Erythroblast (primary cell): ENCODE data around the gene PIEZO2.

Experiments used
- DNase-seq, 2 experiments: peaks; one replicate each; lab custom pipeline; 2025; lab: John Stamatoyannopoulos, UW
- GATA1 ChIP-seq: IDR thresholded peaks from 2 replicates; pipeline ENCODE4 v1.6.1; 2011; ENCODE audit warnings: low read depth, mild to moderate bottlenecking, control low read depth, low read length, moderate library complexity
- POLR2A ChIP-seq: IDR thresholded peaks from 2 replicates; pipeline ENCODE4 v1.6.1; 2011; ENCODE audit warnings: mild to moderate bottlenecking, low read length

Gene PIEZO2

DNA sequence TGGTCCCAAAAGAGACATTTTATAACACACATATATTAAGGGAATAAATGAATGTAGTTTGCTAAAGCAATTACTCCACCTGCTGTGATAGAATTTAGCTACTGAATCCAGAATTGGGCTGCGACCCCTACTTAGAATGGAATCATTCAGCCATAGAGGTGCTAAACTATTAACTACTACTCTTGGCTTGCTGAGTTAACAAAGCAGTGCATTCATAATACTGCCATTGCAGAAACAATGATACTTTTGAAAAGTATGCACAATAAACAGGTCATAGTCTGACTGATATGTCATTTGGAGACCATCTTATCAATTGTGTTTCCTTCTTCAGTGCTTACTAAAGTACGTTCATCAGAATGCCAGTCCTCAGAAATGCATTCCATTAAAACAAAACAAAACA is 273.6 kb downstream of the PIEZO2 start:
- no peak for DNase-seq
- TF ChIP-seq POLR2A (no peak), GATA1 (no peak)

DNA sequence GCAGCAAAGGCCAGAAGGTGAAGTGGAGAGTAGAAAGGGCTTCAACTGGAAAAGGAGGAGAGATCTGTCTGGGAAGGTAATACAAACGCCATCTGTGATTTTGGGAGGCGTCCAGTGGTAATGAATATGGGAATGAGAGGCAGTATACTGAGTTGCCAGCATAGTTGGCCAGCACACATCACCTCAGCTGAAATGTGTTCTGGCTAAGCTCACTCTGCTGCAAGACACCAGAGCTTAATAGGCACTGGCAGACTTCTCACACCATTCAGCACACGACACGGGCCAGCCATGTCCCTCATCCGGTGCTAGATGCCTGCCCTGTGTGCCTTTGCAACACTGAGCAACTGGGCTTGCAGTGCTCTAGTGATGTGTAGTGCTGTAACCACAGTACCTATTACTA is 277.1 kb downstream of the PIEZO2 start:
- DNase-seq: no peak
- TF ChIP-seq GATA1: no peak
- TF ChIP-seq POLR2A: no peak

GRCh38 chr18:10864722-10865121 is 284.6 kb downstream of the PIEZO2 start:
- DNase-seq: no peak
- TF ChIP-seq POLR2A: no peak
- no peak for TF ChIP-seq GATA1

DNA sequence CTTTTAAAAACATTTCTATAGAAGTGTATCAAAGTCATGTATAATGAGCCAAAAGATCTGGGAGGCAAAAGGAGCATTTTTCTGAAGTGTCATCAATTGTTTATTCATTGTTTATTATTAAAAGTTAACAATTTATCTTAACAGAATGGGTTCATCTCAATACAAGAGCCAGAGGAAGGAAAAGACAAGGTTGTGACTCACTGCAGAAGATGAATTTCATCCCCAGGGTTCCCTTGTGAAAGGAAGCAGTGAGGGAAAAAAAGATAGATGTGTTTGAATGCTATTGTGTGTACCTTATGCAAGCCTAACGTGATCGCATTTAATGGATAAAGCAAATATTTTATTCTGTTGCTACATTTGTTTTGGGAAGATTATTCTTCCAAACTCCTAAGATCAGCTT is 286.3 kb downstream of the PIEZO2 start:
- DNase-seq: no peak
- TF ChIP-seq GATA1: no peak
- no peak for TF ChIP-seq POLR2A

DNA sequence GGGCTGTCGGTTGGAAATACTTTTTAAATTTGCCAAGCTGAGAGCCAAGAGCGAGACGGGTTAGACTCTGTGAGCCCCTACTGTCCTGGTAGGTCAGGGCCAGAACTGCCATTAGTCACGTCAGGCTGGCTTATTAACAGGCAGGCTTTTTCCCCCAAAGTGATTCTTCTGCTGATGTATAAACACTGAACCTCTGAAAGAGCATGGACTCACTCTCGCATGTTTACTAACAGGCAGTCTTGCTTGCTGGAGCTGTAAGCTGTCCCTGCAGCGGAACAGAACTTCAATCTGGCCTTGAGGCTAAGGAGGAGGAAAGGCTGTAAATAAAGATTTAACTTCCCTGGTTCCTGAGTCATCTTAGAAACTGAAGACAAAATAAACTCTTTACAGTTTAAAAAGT is 288.4 kb downstream of the PIEZO2 start:
- TF ChIP-seq POLR2A: no peak
- TF ChIP-seq GATA1: no peak
- no peak for DNase-seq

DNA sequence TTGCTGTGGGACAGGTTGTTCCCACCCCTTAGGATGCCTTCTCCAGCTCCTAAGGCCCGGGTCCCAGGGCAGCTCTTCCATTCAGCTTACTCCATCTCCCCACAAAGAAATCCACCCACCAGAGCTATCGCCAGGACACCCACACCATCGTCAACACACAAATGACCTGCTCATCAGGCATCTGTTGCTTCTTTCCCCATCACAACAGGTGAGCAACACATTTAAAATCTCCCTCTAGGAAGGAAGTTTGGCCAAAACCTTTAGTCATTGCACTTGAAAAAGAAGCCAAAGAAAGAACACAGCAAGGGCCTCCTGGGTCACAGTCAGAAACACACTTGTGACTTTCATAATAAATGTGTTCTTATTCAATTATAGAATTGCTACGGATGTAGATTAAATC is 289.0 kb downstream of the PIEZO2 start:
- no peak for DNase-seq
- TF ChIP-seq GATA1 (no peak), POLR2A (no peak)

- no peak for DNase-seq
- TF ChIP-seq GATA1 (no peak), POLR2A (no peak)
Measured at GRCh38 chr18:10858477-10858876, 290.9 kb downstream of the PIEZO2 start.

DNA sequence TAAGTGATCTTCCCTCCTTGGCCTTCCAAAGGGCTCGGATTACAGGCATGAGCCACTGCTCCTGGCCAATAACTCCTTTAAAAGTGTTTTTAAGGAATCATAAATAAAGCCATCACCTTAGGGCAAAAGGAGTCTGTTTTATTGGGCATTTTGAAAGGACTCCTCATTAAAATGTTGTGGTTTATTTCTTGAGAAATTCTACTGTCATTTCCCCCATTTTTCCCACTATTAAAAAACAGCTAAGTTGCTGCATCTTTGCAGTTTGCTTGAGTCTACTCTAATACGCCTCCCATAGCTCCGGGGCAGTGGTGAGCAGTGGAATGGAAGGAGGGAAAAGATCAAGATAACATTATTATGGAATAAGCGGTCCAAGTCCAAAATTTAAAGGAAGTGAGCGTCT is 293.2 kb downstream of the PIEZO2 start:
- TF ChIP-seq GATA1 (no peak), POLR2A (no peak)
- no peak for DNase-seq

DNA sequence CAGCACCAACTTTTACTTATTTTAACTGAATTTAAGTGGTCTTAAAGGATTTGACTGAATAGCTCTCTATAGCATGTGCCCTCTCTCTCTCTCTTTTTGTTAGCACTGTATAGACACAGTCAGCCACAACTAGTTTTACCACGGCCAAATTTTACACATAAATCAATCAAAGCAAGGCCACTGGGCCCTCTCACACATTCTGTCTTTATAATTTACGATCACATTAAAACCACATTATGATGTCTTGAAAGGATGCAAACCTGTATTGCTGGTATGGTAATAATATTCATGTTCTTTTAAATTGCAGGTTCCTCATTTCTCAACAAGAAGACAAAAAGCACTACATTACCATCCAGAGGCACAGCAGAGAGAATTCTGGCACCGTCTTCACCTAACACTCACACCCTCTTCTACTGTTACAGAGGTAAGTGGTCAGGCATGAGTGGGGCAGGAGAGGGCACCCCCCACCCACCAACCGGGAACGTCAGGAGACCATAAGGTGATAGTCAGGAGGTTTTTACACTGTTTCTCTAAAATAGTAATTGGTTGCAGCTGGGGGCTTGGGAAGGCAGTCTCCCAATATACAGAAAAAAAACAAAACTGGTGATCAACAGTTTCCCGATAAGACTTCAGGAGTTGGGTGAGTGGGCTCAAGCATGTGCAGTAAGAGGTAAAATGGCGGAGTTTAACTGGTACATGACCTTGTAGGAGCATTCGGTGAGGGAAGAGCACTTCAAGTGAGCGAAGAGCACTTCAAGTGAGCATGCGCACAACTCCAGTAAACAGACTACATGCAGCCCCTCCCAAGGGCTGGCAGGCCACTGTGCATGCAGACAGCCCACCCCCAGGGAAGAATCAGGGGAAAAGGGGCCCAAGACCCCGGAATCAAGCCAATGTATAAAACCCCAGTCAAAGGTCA is 296.7 kb downstream of the PIEZO2 start:
- no peak for DNase-seq
- TF ChIP-seq GATA1 (no peak), POLR2A (no peak)

DNA sequence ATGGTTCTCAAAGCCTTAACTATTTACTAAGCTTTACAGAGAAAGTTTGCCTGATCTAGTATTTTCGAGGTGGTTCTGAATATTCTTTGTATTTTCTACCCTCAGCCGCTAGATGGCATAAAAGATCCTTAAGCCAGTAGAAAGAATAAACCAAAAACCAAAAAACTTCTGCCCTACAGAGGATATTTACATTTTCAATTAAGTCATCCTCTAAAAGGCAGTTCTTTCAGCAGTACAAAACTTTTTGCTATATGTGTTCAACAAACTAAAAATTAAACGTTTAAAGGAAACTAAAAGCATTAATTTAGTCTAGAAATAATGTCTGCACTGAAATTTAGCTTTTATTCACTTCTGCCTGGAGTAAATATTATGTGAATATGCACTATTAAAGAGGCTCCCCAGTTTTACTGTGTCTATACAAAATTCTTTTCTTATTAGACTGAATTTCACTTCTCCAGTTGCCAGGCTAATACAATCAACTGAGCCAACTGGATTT is 297.5 kb downstream of the PIEZO2 start:
- DNase-seq: peak; percentile 74 to 79
- TF ChIP-seq POLR2A (no peak), GATA1 (no peak)

DNA sequence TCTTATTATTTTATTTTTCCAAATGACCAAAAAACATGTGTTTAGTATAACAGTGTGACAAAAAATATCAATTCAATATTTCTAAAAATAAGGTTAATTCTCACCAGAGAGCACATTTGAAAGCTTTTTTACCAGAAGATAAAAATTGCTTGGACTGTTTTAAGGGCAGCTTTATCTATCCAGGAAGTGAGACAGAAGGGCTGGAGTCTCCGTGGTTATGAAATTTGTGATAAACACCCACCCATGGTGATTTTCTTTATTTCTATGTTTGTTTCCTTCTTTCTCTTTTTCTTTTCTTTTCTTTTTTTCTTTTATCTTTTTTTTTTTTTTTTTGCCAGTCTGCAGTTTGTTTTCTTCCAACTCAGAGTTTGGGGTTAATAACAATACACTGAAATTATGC is 298.5 kb downstream of the PIEZO2 start:
- peak; percentile 44 to 67 for DNase-seq
- TF ChIP-seq POLR2A (no peak), GATA1 (no peak)

- no peak for DNase-seq
- TF ChIP-seq POLR2A: no peak
- no peak for TF ChIP-seq GATA1
Measured at GRCh38 chr18:10850216-10850615, 299.2 kb downstream of the PIEZO2 start.

DNA sequence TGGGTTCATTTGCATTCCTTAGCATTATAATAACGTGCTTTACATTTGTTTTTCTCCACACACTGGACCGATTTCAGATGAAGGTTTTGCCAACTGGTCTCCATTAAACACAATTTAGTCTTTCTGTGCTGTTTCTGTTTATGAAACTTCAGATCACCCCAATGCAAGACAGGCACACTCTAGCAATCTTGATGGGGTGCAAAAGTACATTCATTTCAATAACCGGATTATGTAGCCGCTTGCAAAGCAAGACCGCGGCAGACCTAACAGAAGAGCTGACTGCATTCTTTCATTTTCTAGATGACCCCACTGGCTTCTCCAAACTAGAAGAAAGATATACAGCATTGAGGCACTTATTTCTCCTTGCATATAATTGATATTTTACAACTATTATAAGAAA is 301.5 kb downstream of the PIEZO2 start:
- DNase-seq: no peak
- no peak for TF ChIP-seq POLR2A
- TF ChIP-seq GATA1: no peak

- no peak for DNase-seq
- TF ChIP-seq POLR2A (no peak), GATA1 (no peak)
Measured at GRCh38 chr18:10847408-10847790, 302.0 kb downstream of the PIEZO2 start.
